Thyroid gland (tissue), 4 donors: ENCODE data around the gene CLMP. TPM values are rescaled to one million over a fixed set of nuclear protein-coding genes. Genes with fewer than 3 reads are reported as not detected.

ENCODE experiments used
- DNase-seq, 2 donors: peaks; one replicate each; pipeline ENCODE4 v3.0.0-alpha.2; 2019
- H3K27ac ChIP-seq, 3 donors: fragments of 200-600 bp; sonication (generic); 1 replicate in 2 of 3; 2 replicates in 1 of 3; pipeline ENCODE4 v1.5.1; 2016 to 2019; ENCODE audit warnings: mild to moderate bottlenecking in 1 of 3, moderate library complexity in 1 of 3
- H3K27me3 ChIP-seq: fragments of 200-600 bp; sonication (generic); one replicate; pipeline ENCODE4 v1.5.1; 2019
- H3K36me3 ChIP-seq, 2 donors: fragments of 200-600 bp; sonication (generic); one replicate each; pipeline ENCODE4 v1.5.1; 2016 to 2019
- H3K4me1 ChIP-seq, 2 donors: fragments of 200-600 bp; sonication (generic); one replicate each; pipeline ENCODE4 v1.5.1; 2017 to 2019
- H3K4me3 ChIP-seq, 3 donors: fragments of 200-600 bp; sonication (generic); replicated peaks in 1 of 3; 1 replicate in 2 of 3; 2 replicates in 1 of 3; pipeline ENCODE4 v1.5.1; 2016; ENCODE audit warnings: mild to moderate bottlenecking in 1 of 3
- H3K9me3 ChIP-seq: fragments of 200-600 bp; sonication (generic); one replicate; pipeline ENCODE4 v1.5.1; 2017
- POLR2A ChIP-seq, 2 donors: fragments of 450-650 bp; IDR thresholded peaks; one replicate each; pipeline ENCODE4 v1.6.1; 2017; ENCODE audit warnings: antibody characterized with exemption in 2 of 2, mild to moderate bottlenecking in 2 of 2, moderate library complexity in 1 of 2
- WGBS, 2 donors: methylation state at CpG; one replicate each; pipeline ENCODE4 v1.1.5; 2017; 5-methylcytosine and 5-hydroxymethylcytosine counted together
- intact Hi-C: fragments of 100-400 bp; cut with DNase I; formaldehyde crosslinking; loops from one replicate; pipeline ENCODE4 v1.15.1; 2023
- total RNA-seq, 4 donors: library from RNA; depleted of rRNA; stranded (reverse); fragments of >200 nt; gene quantifications; one replicate each; pipeline ENCODE4 v1.2.3, GENCODE V29; 2016
- TF ChIP-seq, protein P1 (sequence below), 6 experiments: fragments of 200-600 bp in 3 of 6; fragments of 450-650 bp in 3 of 6; sonication (generic) in 3 of 6; IDR thresholded peaks; one replicate each; pipeline ENCODE4 v1.5.1; 2016 to 2019; ENCODE audit warnings: antibody characterized with exemption in 6 of 6, mild to moderate bottlenecking in 2 of 6, inconsistent platforms in 1 of 6, moderate library complexity in 1 of 6

CLMP gene
- total RNA-seq = 10 to 100 TPM in 2 of 4 donors, 1 to 10 TPM in 2; 4.9 to 13.2 (median 9.3) TPM

DNA sequence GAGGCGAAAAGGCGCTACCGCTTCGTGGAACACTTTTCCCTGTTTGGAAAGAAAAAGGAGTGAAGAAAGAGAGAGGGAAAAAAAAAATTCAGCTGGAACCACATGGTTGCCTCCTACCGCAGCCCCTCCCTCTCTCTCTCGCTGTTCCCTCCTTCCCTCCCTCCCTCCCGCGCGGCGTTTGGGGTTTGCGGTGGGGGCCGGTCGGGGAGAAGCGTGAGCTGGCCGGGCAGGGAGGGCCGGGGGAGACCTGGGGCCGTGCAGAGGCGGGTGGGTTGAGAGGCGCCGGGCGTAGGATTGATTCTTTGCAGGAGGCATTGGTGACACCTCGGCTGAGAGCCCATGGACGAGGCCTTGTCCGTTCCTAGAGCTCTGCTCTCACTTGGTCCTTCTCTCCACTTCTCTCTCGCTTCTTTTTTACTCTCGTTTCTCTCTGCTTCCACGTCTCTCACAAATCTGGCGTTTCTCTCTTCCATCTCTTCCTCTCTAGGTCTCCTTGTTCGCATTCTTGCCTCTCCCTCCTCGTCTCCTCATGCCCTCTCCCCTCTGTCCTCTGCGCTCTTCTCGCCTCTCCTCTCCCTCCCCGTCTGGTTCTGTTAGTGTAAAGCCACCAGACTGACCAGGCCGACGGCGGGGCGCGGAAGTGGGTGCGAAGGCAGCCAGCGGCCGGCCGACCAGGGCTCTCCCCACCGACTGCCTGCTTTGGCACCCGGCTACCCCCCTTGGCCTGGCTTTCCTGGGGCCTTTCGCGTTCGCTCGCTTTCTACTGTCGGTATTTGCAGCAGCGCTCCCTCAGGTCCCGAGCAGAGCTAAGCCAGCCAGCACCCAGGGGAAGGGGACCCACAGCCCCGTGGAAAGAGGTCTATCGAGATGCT is at the start of gene CLMP:
Gene CLMP, minus strand, starts transcription at position 61 of the 872 bp plus-strand sequence. CDS start 308 bp downstream, outside the sequence.
- no peaks in the 10 kb centered on the region for H3K27me3 ChIP-seq
- intact Hi-C loops = no loop called here
- TF ChIP-seq POLR2A (IDR thresholded peaks at IDR 0.05) = no peak
- TF ChIP-seq, protein P1, sequence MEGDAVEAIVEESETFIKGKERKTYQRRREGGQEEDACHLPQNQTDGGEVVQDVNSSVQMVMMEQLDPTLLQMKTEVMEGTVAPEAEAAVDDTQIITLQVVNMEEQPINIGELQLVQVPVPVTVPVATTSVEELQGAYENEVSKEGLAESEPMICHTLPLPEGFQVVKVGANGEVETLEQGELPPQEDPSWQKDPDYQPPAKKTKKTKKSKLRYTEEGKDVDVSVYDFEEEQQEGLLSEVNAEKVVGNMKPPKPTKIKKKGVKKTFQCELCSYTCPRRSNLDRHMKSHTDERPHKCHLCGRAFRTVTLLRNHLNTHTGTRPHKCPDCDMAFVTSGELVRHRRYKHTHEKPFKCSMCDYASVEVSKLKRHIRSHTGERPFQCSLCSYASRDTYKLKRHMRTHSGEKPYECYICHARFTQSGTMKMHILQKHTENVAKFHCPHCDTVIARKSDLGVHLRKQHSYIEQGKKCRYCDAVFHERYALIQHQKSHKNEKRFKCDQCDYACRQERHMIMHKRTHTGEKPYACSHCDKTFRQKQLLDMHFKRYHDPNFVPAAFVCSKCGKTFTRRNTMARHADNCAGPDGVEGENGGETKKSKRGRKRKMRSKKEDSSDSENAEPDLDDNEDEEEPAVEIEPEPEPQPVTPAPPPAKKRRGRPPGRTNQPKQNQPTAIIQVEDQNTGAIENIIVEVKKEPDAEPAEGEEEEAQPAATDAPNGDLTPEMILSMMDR (IDR thresholded peaks at IDR 0.05) = no peak
- 16 to 18% methylated on average over 51 of the region's 53 CpGs for WGBS, 2 donors
- no peaks in the 10 kb centered on the region for H3K9me3 ChIP-seq
- H3K4me1 ChIP-seq = peaks cover 0 to 10% of the 10 kb centered on the region in 2 donors
- H3K4me3 ChIP-seq = peak within 1 kb of the TSS in 2 of 3 donors; percentile 27 to 37
- peak within 1 kb of the TSS in 2 of 3 donors; percentile 1 to 20 for H3K27ac ChIP-seq
- peak; percentile 48 to 61 for DNase-seq
- no peaks in the 10 kb centered on the region for H3K36me3 ChIP-seq

GRCh38 chr11:123241874-123242543 is 47.0 kb upstream of the CLMP start:
- H3K4me1 ChIP-seq = no peaks in the 10 kb centered on the region
- intact Hi-C loops = no loop called here
- DNase-seq = no peak

GRCh38 chr11:123241294-123241693 is 46.2 kb upstream of the CLMP start:
- no peaks in the 10 kb centered on the region for H3K9me3 ChIP-seq
- H3K4me3 ChIP-seq = no peak overlapping the region
- no peak for TF ChIP-seq POLR2A (IDR thresholded peaks at IDR 0.05)
- no peak overlapping the region for H3K27ac ChIP-seq
- no peaks in the 10 kb centered on the region for H3K36me3 ChIP-seq
- H3K27me3 ChIP-seq = no peaks in the 10 kb centered on the region
- WGBS, 2 donors = 97 to 98% methylated on average over 1 of the region's 1 CpG
- H3K4me1 ChIP-seq = no peaks in the 10 kb centered on the region
- no peak for DNase-seq
- intact Hi-C loops = no loop called here

More at GRCh38 chr11:123241874-123242543, 47.0 kb upstream of the CLMP start:
- Histone ChIP-seq H3K27me3 (no peaks in the 10 kb centered on the region), H3K36me3 (no peaks in the 10 kb centered on the region), H3K4me3 (no peak overlapping the region), H3K27ac (no peak overlapping the region), H3K9me3 (no peaks in the 10 kb centered on the region)
- 81 to 84% methylated on average over 11 of the region's 11 CpGs for WGBS, 2 donors
- TF ChIP-seq POLR2A (IDR thresholded peaks at IDR 0.05) = no peak
- TF ChIP-seq, protein P1 (IDR thresholded peaks at IDR 0.05) = no peak

GRCh38 chr11:123239191-123240150 is 44.4 kb upstream of the CLMP start:
- H3K27ac ChIP-seq = no peak overlapping the region
- H3K27me3 ChIP-seq = no peaks in the 10 kb centered on the region
- no peaks in the 10 kb centered on the region for H3K9me3 ChIP-seq
- H3K36me3 ChIP-seq = no peaks in the 10 kb centered on the region
- no peak for DNase-seq
- H3K4me1 ChIP-seq = peaks cover 7 to 8% of the 10 kb centered on the region in 2 donors
- H3K4me3 ChIP-seq = no peak overlapping the region
- 92 to 93% methylated on average over 15 of the region's 15 CpGs for WGBS, 2 donors
- TF ChIP-seq, protein P1 (IDR thresholded peaks at IDR 0.05) = no peak
- no peak for TF ChIP-seq POLR2A (IDR thresholded peaks at IDR 0.05)
- intact Hi-C loops = no loop called here

GRCh38 chr11:123238297-123238696 is 43.2 kb upstream of the CLMP start:
- no peak for TF ChIP-seq POLR2A (IDR thresholded peaks at IDR 0.05)
- TF ChIP-seq, protein P1 (IDR thresholded peaks at IDR 0.05) = no peak
- Histone ChIP-seq H3K9me3 (no peaks in the 10 kb centered on the region), H3K27me3 (no peaks in the 10 kb centered on the region), H3K36me3 (no peaks in the 10 kb centered on the region), H3K4me3 (no peak overlapping the region), H3K27ac (no peak overlapping the region), H3K4me1 (peaks cover 7 to 8% of the 10 kb centered on the region in 2 donors)
- intact Hi-C loops = no loop called here
- WGBS, 2 donors = 63 to 88% methylated on average over 1 of the region's 1 CpG
- peak; percentile 29 to 37 for DNase-seq
